Astrocyte (in vitro differentiated cells and primary cell): ENCODE results near the gene DENND1B. TPM values are rescaled to one million over a fixed set of nuclear protein-coding genes. Genes with fewer than 3 reads are reported as not detected.
"Not testable (repeated sequence)": the region's sequence is repeated elsewhere in the genome, so short reads cannot be mapped to it uniquely, and the experiment has no call there.

ENCODE experiments used
- DNase-seq: peaks from one replicate; pipeline ENCODE4 v3.0.0-alpha.2; 2010; ENCODE audit warnings: low read depth
- FAIRE-seq: peaks from 2 replicates; lab custom pipeline; 2011; peaks lifted over from hg19 to GRCh38; lab: Jason Lieb, UNC
- H2AFZ ChIP-seq: 2 replicates; pipeline ENCODE4 v1.6.0; 2012; ENCODE audit warnings: low read depth, low read length, inconsistent platforms
- H3K27ac ChIP-seq: 2 replicates; pipeline ENCODE4 v1.5.1; 2011; ENCODE audit warnings: low read depth, low read length, inconsistent platforms
- H3K27me3 ChIP-seq: 2 replicates; pipeline ENCODE4 v1.6.0; 2011; ENCODE audit warnings: low read length, inconsistent platforms; ENCODE audit not compliant: insufficient read depth
- H3K36me3 ChIP-seq: 2 replicates; pipeline ENCODE4 v1.5.1; 2011; ENCODE audit warnings: low read length, inconsistent platforms; ENCODE audit not compliant: insufficient read depth
- H3K4me1 ChIP-seq: 2 replicates; pipeline ENCODE4 v1.5.1; 2011; ENCODE audit warnings: low read length, inconsistent platforms; ENCODE audit not compliant: insufficient read depth
- H3K4me2 ChIP-seq: 2 replicates; pipeline ENCODE4 v1.6.0; 2012; ENCODE audit warnings: low read length, inconsistent platforms
- H3K4me3 ChIP-seq: 2 replicates; pipeline ENCODE4 v1.5.1; 2011; ENCODE audit warnings: low read depth, mild to moderate bottlenecking, low read length, inconsistent platforms; ENCODE audit not compliant: insufficient read depth
- H3K79me2 ChIP-seq: 2 replicates; pipeline ENCODE4 v1.6.0; 2012; ENCODE audit warnings: mild to moderate bottlenecking, low read length, inconsistent platforms; ENCODE audit not compliant: insufficient read depth
- H3K9ac ChIP-seq: 2 replicates; pipeline ENCODE4 v1.6.0; 2012; ENCODE audit warnings: mild to moderate bottlenecking, low read length, inconsistent platforms
- H3K9me3 ChIP-seq: 2 replicates; pipeline ENCODE4 v1.5.1; 2012; ENCODE audit warnings: low read depth, mild to moderate bottlenecking, low read length, inconsistent platforms; ENCODE audit not compliant: insufficient read depth
- H4K20me1 ChIP-seq: 2 replicates; pipeline ENCODE4 v1.6.0; 2012; ENCODE audit warnings: low read length, inconsistent platforms; ENCODE audit not compliant: insufficient read depth
- H3K27ac Mint-ChIP-seq: one replicate; pipeline ENCODE4 v1.8.0; 2021; ENCODE audit warnings: mild to moderate bottlenecking, mixed read lengths; ENCODE audit not compliant: unreplicated experiment
- H3K27me3 Mint-ChIP-seq: one replicate; pipeline ENCODE4 v1.8.0; 2021; ENCODE audit warnings: low read depth, mixed read lengths; ENCODE audit not compliant: unreplicated experiment
- H3K36me3 Mint-ChIP-seq: one replicate; pipeline ENCODE4 v1.8.0; 2021; ENCODE audit warnings: low read depth, mixed read lengths; ENCODE audit not compliant: unreplicated experiment
- H3K4me1 Mint-ChIP-seq: one replicate; pipeline ENCODE4 v1.8.0; 2021; ENCODE audit warnings: low read depth, mixed read lengths; ENCODE audit not compliant: unreplicated experiment
- H3K4me3 Mint-ChIP-seq: one replicate; pipeline ENCODE4 v1.8.0; 2021; ENCODE audit warnings: mild to moderate bottlenecking, moderate library complexity, mixed read lengths; ENCODE audit not compliant: unreplicated experiment
- H3K9me3 Mint-ChIP-seq: one replicate; pipeline ENCODE4 v1.8.0; 2021; ENCODE audit warnings: mild to moderate bottlenecking, mixed read lengths; ENCODE audit not compliant: unreplicated experiment
- CTCF ChIP-seq: IDR thresholded peaks from 2 replicates; pipeline ENCODE4 v1.5.1; 2011; ENCODE audit warnings: low read depth, mild to moderate bottlenecking, inconsistent platforms, low read length, moderate library complexity; ENCODE audit not compliant: insufficient read depth
- EZH2 ChIP-seq: IDR thresholded peaks from 2 replicates; pipeline ENCODE4 v1.6.1; 2012; ENCODE audit warnings: mild to moderate bottlenecking, low read length, inconsistent platforms; ENCODE audit not compliant: insufficient read depth
- total RNA-seq: library from RNA; stranded (reverse); gene quantifications from 2 replicates; pipeline ENCODE4 v1.2.1, GENCODE V29; 2021

DENND1B gene
- total RNA-seq, 1 donor from 2014 or later = 9.6 TPM

DNA sequence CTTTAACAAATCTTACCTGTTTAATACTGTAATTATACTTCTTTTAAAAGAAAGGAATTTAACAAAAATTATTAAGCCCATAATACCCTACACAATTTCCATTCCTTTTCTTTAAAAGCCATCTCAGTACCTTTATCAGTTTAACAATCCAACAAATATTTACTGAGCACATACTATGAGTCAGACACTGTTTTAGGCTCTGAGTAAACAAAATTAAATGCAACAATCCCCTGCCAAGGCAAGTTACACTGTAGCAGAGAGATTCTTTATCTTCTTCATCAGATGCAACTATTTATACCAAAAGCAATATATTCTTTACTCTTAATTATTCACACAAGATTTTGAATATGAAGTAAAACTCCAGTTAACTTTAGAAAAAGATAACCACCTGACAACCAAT, 12.0 kb downstream of the DENND1B start:
- no peak overlapping the region for H3K4me3 Mint-ChIP-seq
- Histone ChIP-seq H3K79me2 (peaks cover 6% of the 10 kb centered on the region), H3K4me2 (no peak overlapping the region), H2AFZ (no peak overlapping the region), H3K9me3 (no peaks in the 10 kb centered on the region), H3K9ac (no peak overlapping the region), H3K27ac (no peak overlapping the region), H3K36me3 (no peaks in the 10 kb centered on the region), H4K20me1 (peaks cover 7% of the 10 kb centered on the region), H3K4me1 (no peaks in the 10 kb centered on the region), H3K4me3 (no peak overlapping the region), H3K27me3 (no peaks in the 10 kb centered on the region)
- H3K9me3 Mint-ChIP-seq = no peaks in the 10 kb centered on the region
- FAIRE-seq (no peak), DNase-seq (no peak)
- H3K27ac Mint-ChIP-seq = no peak overlapping the region
- H3K4me1 Mint-ChIP-seq = no peaks in the 10 kb centered on the region
- no peak for TF ChIP-seq EZH2
- TF ChIP-seq CTCF = no peak
- H3K27me3 Mint-ChIP-seq = no peaks in the 10 kb centered on the region
- H3K36me3 Mint-ChIP-seq = no peaks in the 10 kb centered on the region

- no peak for FAIRE-seq
- no peaks in the 10 kb centered on the region for H3K9me3 Mint-ChIP-seq
These were observed 13.6 kb downstream of the DENND1B start for GRCh38 chr1:197761654-197762053.

GRCh38 chr1:197755553-197755952, 19.7 kb downstream of the DENND1B start:
- not testable (repeated sequence) for H3K36me3 Mint-ChIP-seq

More at GRCh38 chr1:197761654-197762053, 13.6 kb downstream of the DENND1B start:
- DNase-seq = no peak
- H2AFZ ChIP-seq = no peak overlapping the region
- peaks cover 9% of the 10 kb centered on the region for H3K79me2 ChIP-seq
- H3K4me2 ChIP-seq = no peak overlapping the region
- no peaks in the 10 kb centered on the region for H3K4me1 Mint-ChIP-seq
- no peak overlapping the region for H3K9ac ChIP-seq
- H3K36me3 Mint-ChIP-seq = no peaks in the 10 kb centered on the region
- H4K20me1 ChIP-seq = peaks cover 7% of the 10 kb centered on the region
- no peaks in the 10 kb centered on the region for H3K27me3 ChIP-seq
- no peak for TF ChIP-seq EZH2
- no peak for TF ChIP-seq CTCF
- H3K36me3 ChIP-seq = no peaks in the 10 kb centered on the region
- H3K4me1 ChIP-seq = no peaks in the 10 kb centered on the region
- no peak overlapping the region for H3K4me3 ChIP-seq
- H3K9me3 ChIP-seq = no peaks in the 10 kb centered on the region
- no peak overlapping the region for H3K27ac ChIP-seq
- no peaks in the 10 kb centered on the region for H3K27me3 Mint-ChIP-seq
- no peak overlapping the region for H3K27ac Mint-ChIP-seq
- H3K4me3 Mint-ChIP-seq = no peak overlapping the region

DNA sequence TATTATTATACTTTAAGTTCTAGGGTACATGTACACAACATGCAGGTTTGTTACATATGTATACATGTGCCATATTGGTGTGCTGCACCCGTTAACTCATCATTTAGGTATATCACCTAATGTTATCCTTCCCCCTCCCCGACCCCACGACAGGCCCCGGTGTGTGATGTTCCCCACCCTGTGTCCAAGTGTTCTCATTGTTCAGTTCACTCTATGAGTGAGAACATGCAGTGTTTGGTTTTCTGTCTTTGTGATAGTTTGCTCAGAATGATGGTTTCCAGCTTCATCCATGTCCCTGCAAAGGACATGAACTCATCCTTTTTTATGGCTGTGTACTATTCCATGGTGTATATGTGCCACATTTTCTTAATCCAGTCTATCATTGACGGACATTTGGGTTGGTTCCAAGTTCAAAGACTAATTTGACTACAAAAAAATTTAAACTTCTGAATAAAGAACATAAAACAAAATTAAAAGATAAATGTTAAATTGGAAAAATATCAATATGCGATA, 22.6 kb downstream of the DENND1B start:
- H3K4me2 ChIP-seq, H3K27me3 Mint-ChIP-seq, H3K4me1 ChIP-seq, H3K4me3 Mint-ChIP-seq, H3K36me3 ChIP-seq, H3K9me3 ChIP-seq, H3K9me3 Mint-ChIP-seq, H2AFZ ChIP-seq, H3K27ac ChIP-seq, H3K9ac ChIP-seq, H3K27me3 ChIP-seq, H4K20me1 ChIP-seq, FAIRE-seq, H3K27ac Mint-ChIP-seq, H3K36me3 Mint-ChIP-seq, DNase-seq, H3K4me3 ChIP-seq, H3K4me1 Mint-ChIP-seq: not testable (repeated sequence)
- H3K79me2 ChIP-seq = peaks cover 13% of the 10 kb centered on the region

More at GRCh38 chr1:197755553-197755952, 19.7 kb downstream of the DENND1B start:
- not testable (repeated sequence) for H3K4me3 Mint-ChIP-seq, H3K4me1 Mint-ChIP-seq, H4K20me1 ChIP-seq, H3K9me3 Mint-ChIP-seq, H3K9ac ChIP-seq, H3K4me1 ChIP-seq, H3K4me2 ChIP-seq, H2AFZ ChIP-seq, H3K36me3 ChIP-seq, H3K4me3 ChIP-seq, DNase-seq, H3K79me2 ChIP-seq, H3K27ac ChIP-seq, H3K27me3 ChIP-seq, H3K9me3 ChIP-seq, FAIRE-seq, H3K27me3 Mint-ChIP-seq, H3K27ac Mint-ChIP-seq
